MM.1S (cell line): Measurements from ENCODE around the gene ZBTB24.

Source experiments
- DNase-seq: peaks from one replicate; pipeline ENCODE4 v3.0.0-alpha.2; 2015
- H2AFZ ChIP-seq: fragments of 300-600 bp; sonication (generic); 2 replicates; pipeline ENCODE4 v1.6.0; 2016; ENCODE audit warnings: antibody characterized with exemption, low read length
- H3F3A ChIP-seq: fragments of 300-600 bp; sonication (generic); 2 replicates; pipeline ENCODE4 v1.6.1; 2016; ENCODE audit warnings: mild to moderate bottlenecking, antibody characterized with exemption, low read length, moderate library complexity, mixed read lengths; ENCODE audit not compliant: insufficient read depth
- H3K27ac ChIP-seq: fragments of 300-600 bp; sonication (generic); 2 replicates; pipeline ENCODE4 v1.5.1; 2016; ENCODE audit warnings: mild to moderate bottlenecking, low read length
- H3K27me3 ChIP-seq: fragments of 300-600 bp; sonication (generic); replicated peaks from 2 replicates; pipeline ENCODE4 v1.6.0; 2016; ENCODE audit warnings: low read length; ENCODE audit not compliant: insufficient read depth
- H3K36me3 ChIP-seq: fragments of 300-600 bp; sonication (generic); replicated peaks from 2 replicates; pipeline ENCODE4 v1.6.1; 2016; ENCODE audit warnings: mild to moderate bottlenecking, low read length, mixed read lengths; ENCODE audit not compliant: insufficient read depth
- H3K4me1 ChIP-seq: fragments of 300-600 bp; sonication (generic); 2 replicates; pipeline ENCODE4 v1.6.1; 2016; ENCODE audit warnings: low read length, mixed read lengths
- H3K4me2 ChIP-seq: fragments of 300-600 bp; sonication (generic); 2 replicates; pipeline ENCODE4 v1.6.0; 2016; ENCODE audit warnings: low read depth, low read length
- H3K4me3 ChIP-seq: fragments of 300-600 bp; sonication (generic); 2 replicates; pipeline ENCODE4 v1.5.1; 2016; ENCODE audit warnings: low read length, mixed read lengths
- H3K79me2 ChIP-seq: fragments of 300-600 bp; sonication (generic); 2 replicates; pipeline ENCODE4 v1.6.1; 2016; ENCODE audit warnings: mixed run types, low read length, mixed read lengths
- H3K9ac ChIP-seq: fragments of 300-600 bp; sonication (generic); 2 replicates; pipeline ENCODE4 v1.6.1; 2016; ENCODE audit warnings: low read length, mixed read lengths
- H3K9me2 ChIP-seq: fragments of 300-600 bp; sonication (generic); replicated peaks from 2 replicates; pipeline ENCODE4 v1.6.1; 2016; ENCODE audit warnings: mild to moderate bottlenecking, low read length, mixed read lengths; ENCODE audit not compliant: insufficient read depth
- H3K9me3 ChIP-seq: fragments of 300-600 bp; sonication (generic); replicated peaks from 2 replicates; pipeline ENCODE4 v1.6.1; 2016; ENCODE audit warnings: mild to moderate bottlenecking, low read length, mixed read lengths; ENCODE audit not compliant: insufficient read depth
- H4K20me1 ChIP-seq: fragments of 300-600 bp; sonication (generic); 2 replicates; pipeline ENCODE4 v1.6.1; 2016; ENCODE audit warnings: mild to moderate bottlenecking, low read length, moderate library complexity, mixed read lengths; ENCODE audit not compliant: insufficient read depth
- CTCF ChIP-seq: fragments of 300-600 bp; sonication (generic); IDR thresholded peaks from 2 replicates; pipeline ENCODE4 v1.5.1; 2016; ENCODE audit warnings: antibody characterized with exemption, low read length, mixed read lengths
- EZH2 ChIP-seq: fragments of 300-600 bp; sonication (generic); optimal IDR thresholded peaks from 2 replicates; pipeline ENCODE3; 2017; ENCODE audit warnings: low read depth, mild to moderate bottlenecking, antibody characterized with exemption, low read length, mixed read lengths
- EZH2phosphoT487 ChIP-seq: fragments of 300-600 bp; sonication (generic); IDR thresholded peaks from 2 replicates; pipeline ENCODE4 v1.6.1; 2018; ENCODE audit warnings: antibody characterized with exemption, low read length

ZBTB24 gene

GRCh38 chr6:109477725-109478124, 5.3 kb downstream of the ZBTB24 start:
- no peak for TF ChIP-seq EZH2
- no peak for TF ChIP-seq CTCF
- TF ChIP-seq EZH2phosphoT487 = no peak
- DNase-seq = no peak
- no peak overlapping the region for H2AFZ ChIP-seq
- peaks cover 89% of the 10 kb centered on the region for H3K79me2 ChIP-seq
- peak overlapping the region; percentile 89; the same call in 1 of the 2 replicates for H3K4me2 ChIP-seq
- H3K36me3 ChIP-seq = peaks cover 14% of the 10 kb centered on the region; the same call in 1 of the 2 replicates
- H3K27ac ChIP-seq = no peak overlapping the region
- H3K27me3 ChIP-seq = no peaks in the 10 kb centered on the region
- H3K4me3 ChIP-seq = no peak overlapping the region
- no peaks in the 10 kb centered on the region for H4K20me1 ChIP-seq
- H3K9ac ChIP-seq = no peak overlapping the region
- H3K9me2 ChIP-seq = no peaks in the 10 kb centered on the region
- H3F3A ChIP-seq = no peaks in the 10 kb centered on the region; the same call in 1 of the 2 replicates
- H3K9me3 ChIP-seq = no peaks in the 10 kb centered on the region
- H3K4me1 ChIP-seq = peaks cover 35% of the 10 kb centered on the region

- peaks cover 89% of the 10 kb centered on the region for H3K79me2 ChIP-seq
- H3K4me2 ChIP-seq = peak overlapping the region; percentile 89; the same call in 1 of the 2 replicates
- no peak for DNase-seq
- no peaks in the 10 kb centered on the region for H3K9me3 ChIP-seq
- H2AFZ ChIP-seq = no peak overlapping the region
- peaks cover 38% of the 10 kb centered on the region for H3K4me1 ChIP-seq
- TF ChIP-seq EZH2 = no peak
- no peak for TF ChIP-seq CTCF
- no peak for TF ChIP-seq EZH2phosphoT487
- H3K27ac ChIP-seq = no peak overlapping the region
- peaks cover 14% of the 10 kb centered on the region; the same call in 1 of the 2 replicates for H3K36me3 ChIP-seq
- H3K9ac ChIP-seq = no peak overlapping the region
- H3K27me3 ChIP-seq = no peaks in the 10 kb centered on the region
- no peaks in the 10 kb centered on the region for H4K20me1 ChIP-seq
- H3K9me2 ChIP-seq = no peaks in the 10 kb centered on the region
- H3K4me3 ChIP-seq = no peak overlapping the region
- H3F3A ChIP-seq = no peaks in the 10 kb centered on the region; the same call in 1 of the 2 replicates
Observed at GRCh38 chr6:109477184-109477583, 5.8 kb downstream of the ZBTB24 start.

GRCh38 chr6:109475625-109476024, 7.4 kb downstream of the ZBTB24 start:
- Histone ChIP-seq H3K4me3 (no peak overlapping the region), H3K9ac (no peak overlapping the region), H3K4me1 (peaks cover 26% of the 10 kb centered on the region), H3K27ac (no peak overlapping the region), H3K27me3 (no peaks in the 10 kb centered on the region), H3F3A (no peaks in the 10 kb centered on the region; the same call in 1 of the 2 replicates), H3K4me2 (no peak overlapping the region), H3K9me3 (no peaks in the 10 kb centered on the region), H4K20me1 (no peaks in the 10 kb centered on the region), H3K36me3 (peaks cover 7% of the 10 kb centered on the region; the same call in 1 of the 2 replicates), H3K9me2 (no peaks in the 10 kb centered on the region), H3K79me2 (peaks cover 88% of the 10 kb centered on the region), H2AFZ (no peak overlapping the region)
- DNase-seq = no peak
- TF ChIP-seq CTCF (no peak), EZH2 (no peak), EZH2phosphoT487 (no peak)
